Measurements from ENCODE around the gene GRHL1. TPM values are rescaled to one million over a fixed set of nuclear protein-coding genes. Genes with fewer than 3 reads are reported as not detected.

Gene GRHL1
- total and polyA plus RNA-seq, 2 experiments from 2014 or later, result 0.32 to 0.45 TPM

GRCh38 chr2:9945596-9945995 is 5.9 kb upstream of the GRHL1 start:
- peaks cover 10% of the 10 kb centered on the region; the same call in 1 of the 2 replicates for H3F3A ChIP-seq (ENCODE audit: insufficient read depth)
- H3K27ac ChIP-seq, result no peak overlapping the region
- no peak for TF ChIP-seq EZH2 (IDR thresholded peaks at IDR 0.05; ENCODE audit: insufficient read depth, poor library complexity, severe bottlenecking)
- TF ChIP-seq EZH2phosphoT487 (IDR thresholded peaks at IDR 0.05; ENCODE audit: insufficient read depth, low read depth), result no peak
- no peak for DNase-seq
- no peaks in the 10 kb centered on the region for H3K27me3 ChIP-seq (replicated peaks; ENCODE audit: insufficient read depth)
- WGBS, 2 experiments (ENCODE audit: low coverage in 1 of 2, low lambda C conversion rate in 2 of 2, missing lambda C conversion rate in 2 of 2), result 47 to 49% methylated on average over 7 of the region's 7 CpGs
- H3K9me2 ChIP-seq (ENCODE audit: insufficient read depth), result no peaks in the 10 kb centered on the region
- H2AFZ ChIP-seq, result no peak overlapping the region
- no peak overlapping the region for H3K4me2 ChIP-seq (ENCODE audit: unreplicated experiment)
- in situ Hi-C loops (cut with MboI), result no loop called here
- H3K4me1 ChIP-seq (ENCODE audit: insufficient read depth), result peaks cover 17% of the 10 kb centered on the region
- no peaks in the 10 kb centered on the region for H3K36me3 ChIP-seq (ENCODE audit: low read depth)
- H3K4me3 ChIP-seq, result no peak overlapping the region
- no peaks in the 10 kb centered on the region for H4K20me1 ChIP-seq (ENCODE audit: insufficient read depth)
- H3K79me2 ChIP-seq (ENCODE audit: insufficient read depth), result no peaks in the 10 kb centered on the region
- no peak overlapping the region for H3K9ac ChIP-seq
- H3K9me3 ChIP-seq (ENCODE audit: low read depth), result no peaks in the 10 kb centered on the region

DNA sequence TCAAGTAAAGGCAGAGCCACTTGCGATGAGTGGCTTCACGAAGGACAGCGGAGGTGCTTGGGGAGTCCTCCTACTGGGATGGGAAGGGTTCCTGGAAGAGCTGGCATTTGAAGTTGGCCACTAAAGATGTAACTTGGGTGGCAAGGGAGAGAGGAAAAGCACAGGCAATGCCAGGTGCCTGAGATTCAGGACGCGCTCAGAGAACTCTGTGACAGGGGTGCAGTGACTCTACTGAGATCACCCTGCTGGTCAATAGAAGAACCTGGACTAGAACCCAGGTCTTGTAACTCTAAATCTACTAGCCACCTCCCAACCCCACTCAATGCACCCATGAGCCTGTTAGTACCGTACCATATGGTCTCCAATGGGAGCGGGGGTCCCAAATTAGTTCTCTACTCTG is 5.4 kb upstream of the GRHL1 start:
- Histone ChIP-seq H4K20me1 (ENCODE audit: insufficient read depth) (no peaks in the 10 kb centered on the region), H3K9ac (no peak overlapping the region), H3K9me2 (ENCODE audit: insufficient read depth) (no peaks in the 10 kb centered on the region), H3K4me1 (ENCODE audit: insufficient read depth) (peaks cover 12% of the 10 kb centered on the region), H3K27me3 (replicated peaks; ENCODE audit: insufficient read depth) (no peaks in the 10 kb centered on the region), H3K4me2 (ENCODE audit: unreplicated experiment) (no peak overlapping the region), H2AFZ (no peak overlapping the region), H3K4me3 (no peak overlapping the region), H3F3A (ENCODE audit: insufficient read depth) (0 out of 2 replicates have a peak, but pooled peaks cover 5% of the 10 kb centered on the region), H3K27ac (no peak overlapping the region), H3K79me2 (ENCODE audit: insufficient read depth) (no peaks in the 10 kb centered on the region), H3K36me3 (ENCODE audit: low read depth) (no peaks in the 10 kb centered on the region), H3K9me3 (ENCODE audit: low read depth) (no peaks in the 10 kb centered on the region)
- no peak for DNase-seq
- WGBS, 2 experiments (ENCODE audit: low coverage in 1 of 2, low lambda C conversion rate in 2 of 2, missing lambda C conversion rate in 2 of 2), result 97% methylated on average over 7 of the region's 7 CpGs
- TF ChIP-seq EZH2 (IDR thresholded peaks at IDR 0.05; ENCODE audit: insufficient read depth, poor library complexity, severe bottlenecking) (no peak), EZH2phosphoT487 (IDR thresholded peaks at IDR 0.05; ENCODE audit: insufficient read depth, low read depth) (no peak)
- in situ Hi-C loops (cut with MboI), result no loop called here

GRCh38 chr2:9946818-9947217 is 4.7 kb upstream of the GRHL1 start:
- no peaks in the 10 kb centered on the region for H3K27me3 ChIP-seq (replicated peaks; ENCODE audit: insufficient read depth)
- 68 to 69% methylated on average over 5 of the region's 5 CpGs for WGBS, 2 experiments (ENCODE audit: low coverage in 1 of 2, low lambda C conversion rate in 2 of 2, missing lambda C conversion rate in 2 of 2)
- no peak overlapping the region for H3K4me2 ChIP-seq (ENCODE audit: unreplicated experiment)
- no peak for TF ChIP-seq EZH2 (IDR thresholded peaks at IDR 0.05; ENCODE audit: insufficient read depth, poor library complexity, severe bottlenecking)
- TF ChIP-seq EZH2phosphoT487 (IDR thresholded peaks at IDR 0.05; ENCODE audit: insufficient read depth, low read depth), result no peak
- no peaks in the 10 kb centered on the region for H3K79me2 ChIP-seq (ENCODE audit: insufficient read depth)
- no peak for DNase-seq
- H3F3A ChIP-seq (ENCODE audit: insufficient read depth), result no peaks in the 10 kb centered on the region
- H4K20me1 ChIP-seq (ENCODE audit: insufficient read depth), result no peaks in the 10 kb centered on the region
- no peaks in the 10 kb centered on the region for H3K9me3 ChIP-seq (ENCODE audit: low read depth)
- in situ Hi-C loops (cut with MboI), result no loop called here
- H3K4me3 ChIP-seq, result no peak overlapping the region
- H3K36me3 ChIP-seq (ENCODE audit: low read depth), result no peaks in the 10 kb centered on the region
- H3K27ac ChIP-seq, result no peak overlapping the region
- no peak overlapping the region for H3K9ac ChIP-seq
- H2AFZ ChIP-seq, result no peak overlapping the region
- H3K9me2 ChIP-seq (ENCODE audit: insufficient read depth), result no peaks in the 10 kb centered on the region
- peaks cover 5% of the 10 kb centered on the region for H3K4me1 ChIP-seq (ENCODE audit: insufficient read depth)

DNA sequence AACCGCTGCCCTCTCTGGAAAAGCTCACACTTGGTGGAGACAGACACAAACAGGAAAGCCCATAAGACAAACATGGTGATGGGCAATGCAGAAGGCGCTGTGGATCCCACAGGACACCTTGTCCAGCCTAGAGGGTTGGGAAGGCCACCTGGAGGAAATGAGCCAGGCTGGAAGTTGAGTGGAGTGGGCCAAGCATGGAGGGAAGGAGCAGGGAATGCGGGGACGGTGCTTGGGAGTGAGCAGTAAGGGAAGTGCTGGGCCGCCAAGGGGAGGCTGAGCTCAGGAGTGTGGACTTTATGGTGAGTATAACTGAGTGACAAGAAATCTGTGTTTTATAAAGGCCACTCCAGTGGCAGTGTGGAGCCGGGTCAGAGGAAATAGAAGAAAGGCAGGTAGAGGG is 2.8 kb upstream of the GRHL1 start:
- H3K9ac ChIP-seq, result no peak overlapping the region
- no peaks in the 10 kb centered on the region for H3K27me3 ChIP-seq (replicated peaks; ENCODE audit: insufficient read depth)
- H3K36me3 ChIP-seq (ENCODE audit: low read depth), result no peaks in the 10 kb centered on the region
- WGBS, 2 experiments (ENCODE audit: low coverage in 1 of 2, low lambda C conversion rate in 2 of 2, missing lambda C conversion rate in 2 of 2), result 78 to 96% methylated on average over 5 to 6 of the region's 6 CpGs
- H3K4me2 ChIP-seq (ENCODE audit: unreplicated experiment), result no peak overlapping the region
- H3K4me3 ChIP-seq, result no peak overlapping the region
- no peak overlapping the region for H2AFZ ChIP-seq
- no peaks in the 10 kb centered on the region for H4K20me1 ChIP-seq (ENCODE audit: insufficient read depth)
- no peak for DNase-seq
- peaks cover 5% of the 10 kb centered on the region for H3K4me1 ChIP-seq (ENCODE audit: insufficient read depth)
- no peaks in the 10 kb centered on the region for H3K9me3 ChIP-seq (ENCODE audit: low read depth)
- no peaks in the 10 kb centered on the region for H3K79me2 ChIP-seq (ENCODE audit: insufficient read depth)
- H3F3A ChIP-seq (ENCODE audit: insufficient read depth), result no peaks in the 10 kb centered on the region
- TF ChIP-seq EZH2 (IDR thresholded peaks at IDR 0.05; ENCODE audit: insufficient read depth, poor library complexity, severe bottlenecking) (no peak), EZH2phosphoT487 (IDR thresholded peaks at IDR 0.05; ENCODE audit: insufficient read depth, low read depth) (no peak)
- no peaks in the 10 kb centered on the region for H3K9me2 ChIP-seq (ENCODE audit: insufficient read depth)
- H3K27ac ChIP-seq, result no peak overlapping the region
- in situ Hi-C loops (cut with MboI), result no loop called here

Data from GM23248 (cell line).